Activated effector memory CD4-positive, alpha-beta T cell treated with Interleukin-2 at 50 U/mL for 16 hours (primary cell): ENCODE data around the gene TBC1D32.
A peak's percentile ranks its signal among the peaks of the same experiment; 100 is the strongest.
"Not testable (repeated sequence)": the region's sequence is repeated elsewhere in the genome, so short reads cannot be mapped to it uniquely, and the experiment has no call there.

Source experiments
- DNase-seq: peaks from one replicate; pipeline ENCODE4 v3.0.0-alpha.2; 2020

TBC1D32 gene

GRCh38 chr6:121334299-121335086 is at the start of gene TBC1D32:
Gene TBC1D32, minus strand, starts transcription at chr6:121334480. Its CDS starts 50 bp downstream, at chr6:121334430.
- peak; percentile 77 for DNase-seq

GRCh38 chr6:121383478-121383877 is 49.2 kb upstream of the TBC1D32 start:
- no peak for DNase-seq

GRCh38 chr6:121382467-121383121 is 48.3 kb upstream of the TBC1D32 start:
- no peak for DNase-seq

GRCh38 chr6:121376411-121376810 is 42.1 kb upstream of the TBC1D32 start:
- DNase-seq = no peak

- DNase-seq = not testable (repeated sequence)
These were observed 39.9 kb upstream of the TBC1D32 start for GRCh38 chr6:121374219-121374618.

DNA sequence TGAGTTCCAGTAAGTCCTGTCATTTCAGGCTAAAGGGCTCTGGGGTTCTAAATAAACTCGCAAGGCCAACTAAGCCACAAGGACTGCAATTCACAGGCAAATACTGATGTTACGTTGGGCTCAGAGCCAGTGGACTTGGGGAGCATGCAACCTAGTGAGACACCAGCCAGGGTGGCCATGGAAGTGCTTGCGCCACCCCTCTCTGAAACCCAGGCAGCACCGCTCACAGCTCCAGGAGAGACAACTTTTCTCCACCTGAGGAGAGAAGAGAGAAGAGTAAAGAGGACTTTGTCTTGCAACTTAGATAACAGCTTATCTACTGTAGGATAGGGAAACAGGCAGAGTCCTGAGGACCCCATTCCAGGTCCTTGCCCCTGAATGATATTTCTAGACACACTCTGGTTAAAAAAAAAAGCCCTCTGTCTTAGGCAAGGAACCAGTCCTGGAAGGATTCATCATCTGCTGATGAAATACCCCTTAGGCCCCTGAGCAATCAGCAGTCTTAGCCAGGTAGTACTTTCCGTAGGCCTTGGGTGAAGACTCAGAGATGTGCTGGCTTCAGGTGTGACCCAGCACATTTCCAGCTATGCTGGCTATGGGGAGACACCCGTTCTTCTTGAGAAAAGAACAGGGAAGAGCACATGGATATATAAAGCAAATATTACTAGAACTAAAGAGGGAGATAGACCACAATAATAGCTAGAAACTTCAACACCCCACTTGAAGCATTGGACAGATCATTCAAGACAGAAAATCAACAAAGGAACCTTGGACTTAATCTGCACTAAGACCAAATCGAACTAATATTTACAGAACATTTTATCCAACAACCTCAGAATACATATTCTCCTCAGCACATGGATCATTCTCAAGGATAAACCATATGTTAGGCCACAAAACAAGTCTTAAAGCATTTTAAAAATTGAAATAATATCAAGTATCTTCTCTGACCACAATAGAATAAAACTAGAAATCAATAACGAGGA is 31.5 kb upstream of the TBC1D32 start:
- no peak for DNase-seq

DNA sequence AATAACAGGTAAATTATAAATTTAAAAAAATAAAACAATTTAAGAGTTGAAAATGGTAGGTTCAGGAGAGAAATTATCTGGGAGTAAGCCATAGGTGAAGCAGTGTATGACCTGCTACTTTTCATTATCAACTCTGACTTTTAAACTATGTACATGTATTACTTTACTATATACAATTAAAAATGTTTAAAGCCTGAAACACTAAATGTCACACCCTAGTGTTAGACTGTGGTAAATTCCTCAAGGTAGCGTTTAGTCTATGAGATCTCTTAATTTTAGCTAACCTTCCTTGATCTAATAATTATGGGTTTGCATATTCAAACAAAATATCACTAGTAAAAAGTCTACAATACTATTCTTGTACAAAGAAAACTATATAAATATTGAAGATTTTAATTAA is 22.3 kb upstream of the TBC1D32 start:
- no peak for DNase-seq

DNA sequence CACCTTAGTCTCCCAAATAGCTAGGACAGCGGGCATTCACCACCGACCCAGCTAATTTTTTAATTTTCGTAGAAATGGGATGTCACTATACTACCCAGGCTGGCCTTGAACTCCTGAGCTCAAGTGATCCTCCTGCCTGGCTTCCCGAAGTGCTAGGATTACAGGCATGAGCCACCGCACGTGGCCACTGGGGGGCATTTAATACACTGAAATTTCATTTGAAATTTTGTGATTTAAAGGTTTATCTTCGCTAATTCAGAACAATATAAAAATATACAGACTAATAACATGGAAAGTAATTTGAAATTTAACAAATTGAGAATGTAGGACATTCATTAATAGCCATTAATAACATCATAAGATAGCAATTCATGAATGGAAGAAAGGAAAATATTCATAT is 20.5 kb upstream of the TBC1D32 start:
- DNase-seq = no peak

DNA sequence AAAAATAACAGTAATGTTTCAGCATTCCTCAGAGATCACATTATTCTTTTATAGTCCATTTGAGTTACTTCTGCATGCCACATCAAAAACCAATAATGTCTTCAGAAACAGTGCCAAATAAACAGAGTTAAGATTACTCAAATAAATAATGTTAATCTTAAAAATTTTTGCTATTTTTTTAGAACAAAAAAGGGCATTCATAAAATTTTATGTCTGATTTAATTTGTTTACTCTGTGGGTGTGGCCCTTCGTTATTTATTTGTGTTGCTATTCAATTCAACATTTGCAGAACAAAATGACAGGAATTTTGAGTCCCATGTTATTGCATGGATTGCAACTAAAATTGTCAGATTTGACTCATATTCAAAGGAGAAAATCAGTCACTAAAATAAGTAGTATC is 18.7 kb upstream of the TBC1D32 start:
- DNase-seq = no peak

DNA sequence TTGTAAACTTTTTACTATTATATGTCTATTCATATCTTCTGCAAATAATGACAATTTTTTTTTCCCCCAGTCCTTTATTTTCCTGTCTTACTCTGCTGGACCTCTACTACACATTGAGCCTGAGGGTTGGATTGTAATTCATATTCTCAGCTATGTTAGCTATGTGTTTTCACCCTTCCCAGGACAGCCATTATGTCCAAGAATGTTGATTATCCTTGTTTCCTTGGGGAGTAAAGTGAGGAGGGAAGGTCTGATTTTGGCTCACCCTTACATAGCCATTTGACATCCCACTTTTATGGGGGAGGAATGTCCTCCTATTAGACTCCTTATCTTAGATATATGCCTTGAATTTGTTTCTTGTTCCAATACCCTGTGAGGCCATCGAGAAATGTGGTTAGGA is 17.6 kb upstream of the TBC1D32 start:
- DNase-seq = no peak

GRCh38 chr6:121349596-121349995 is 15.3 kb upstream of the TBC1D32 start:
- DNase-seq = no peak

- no peak for DNase-seq
These were observed 13.2 kb upstream of the TBC1D32 start for GRCh38 chr6:121347484-121347883.

DNA sequence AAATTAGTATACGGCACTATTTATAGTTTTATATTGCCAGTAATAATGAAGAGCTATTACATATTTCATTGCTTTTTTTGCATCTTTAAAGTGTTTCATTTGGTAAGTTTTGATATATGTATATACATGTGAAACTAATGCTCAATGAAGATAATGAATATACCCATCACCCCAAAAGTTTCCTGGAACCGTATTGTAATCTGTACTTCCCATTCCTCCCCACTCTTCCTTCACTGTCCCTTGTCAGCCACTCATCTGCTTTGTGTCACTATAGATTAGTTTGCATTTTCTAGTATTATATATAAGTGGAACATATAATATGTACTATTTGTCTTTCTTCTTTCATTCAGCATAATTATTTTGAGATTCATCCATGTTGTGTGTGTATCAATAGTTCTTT is 10.3 kb upstream of the TBC1D32 start:
- no peak for DNase-seq

DNA sequence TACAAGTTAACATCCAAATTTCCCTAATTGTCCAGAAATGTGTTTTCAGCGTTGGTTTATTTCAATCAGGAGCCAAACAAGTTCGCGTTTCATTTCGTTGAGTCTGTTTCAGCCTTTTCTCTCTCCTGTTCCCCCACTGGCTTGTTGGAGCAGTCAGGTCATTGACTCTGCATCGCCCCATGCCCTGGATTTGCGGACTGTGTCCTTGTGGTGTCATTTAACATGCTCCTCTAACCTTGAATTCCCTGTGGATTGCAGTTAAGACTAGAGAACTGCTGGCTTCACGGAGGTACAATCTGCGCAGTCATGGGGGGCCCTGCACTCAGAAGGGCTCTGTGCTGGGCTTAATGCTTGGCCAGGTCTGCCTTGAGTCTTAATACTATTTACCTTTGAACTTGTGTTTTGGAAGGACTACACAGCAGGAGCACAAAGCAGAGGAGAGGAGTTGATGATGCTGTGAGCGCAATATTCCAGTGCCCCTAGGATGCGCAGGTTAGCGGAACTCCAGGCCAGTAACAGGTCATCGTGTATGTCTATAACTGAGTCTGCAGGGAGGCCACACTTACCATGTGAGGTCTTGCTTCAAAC is 5.5 kb upstream of the TBC1D32 start:
- no peak for DNase-seq

DNA sequence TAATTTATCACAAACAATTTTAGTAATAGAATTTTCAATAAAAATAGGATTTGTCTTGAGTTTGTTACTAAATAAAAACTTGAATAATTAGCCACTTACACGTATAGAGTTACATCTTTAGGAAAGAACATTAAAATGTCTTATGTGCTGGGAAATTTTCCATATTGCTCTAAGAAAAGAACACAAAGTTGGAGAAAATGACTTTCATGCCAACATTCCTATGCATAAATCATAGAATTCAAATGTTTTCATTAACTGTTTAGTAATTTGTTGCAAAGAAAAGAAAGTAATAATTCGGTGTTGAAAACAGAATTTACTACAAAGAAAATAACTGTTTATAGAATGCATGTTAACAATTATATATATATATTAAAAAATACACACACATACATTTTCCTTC is 4.7 kb upstream of the TBC1D32 start:
- no peak for DNase-seq

DNA sequence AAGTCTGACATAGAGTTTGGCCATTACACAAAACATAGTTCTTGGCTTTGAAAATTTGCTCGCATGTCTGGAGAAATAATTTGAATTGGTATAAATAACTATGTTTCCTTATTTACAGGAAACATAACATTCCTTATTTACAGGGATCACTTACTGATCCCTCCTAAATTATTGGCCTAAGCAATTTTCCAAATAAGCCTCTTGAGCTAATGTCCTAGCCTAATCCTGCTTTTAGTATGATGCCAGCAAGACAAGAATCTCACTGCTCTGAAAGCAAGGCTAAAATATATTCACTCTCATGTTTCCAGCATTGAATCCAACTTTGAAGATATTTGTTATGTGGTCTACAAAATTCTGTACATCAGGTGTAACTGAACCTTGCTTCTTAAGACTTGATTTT is 4.1 kb upstream of the TBC1D32 start:
- DNase-seq = no peak

DNA sequence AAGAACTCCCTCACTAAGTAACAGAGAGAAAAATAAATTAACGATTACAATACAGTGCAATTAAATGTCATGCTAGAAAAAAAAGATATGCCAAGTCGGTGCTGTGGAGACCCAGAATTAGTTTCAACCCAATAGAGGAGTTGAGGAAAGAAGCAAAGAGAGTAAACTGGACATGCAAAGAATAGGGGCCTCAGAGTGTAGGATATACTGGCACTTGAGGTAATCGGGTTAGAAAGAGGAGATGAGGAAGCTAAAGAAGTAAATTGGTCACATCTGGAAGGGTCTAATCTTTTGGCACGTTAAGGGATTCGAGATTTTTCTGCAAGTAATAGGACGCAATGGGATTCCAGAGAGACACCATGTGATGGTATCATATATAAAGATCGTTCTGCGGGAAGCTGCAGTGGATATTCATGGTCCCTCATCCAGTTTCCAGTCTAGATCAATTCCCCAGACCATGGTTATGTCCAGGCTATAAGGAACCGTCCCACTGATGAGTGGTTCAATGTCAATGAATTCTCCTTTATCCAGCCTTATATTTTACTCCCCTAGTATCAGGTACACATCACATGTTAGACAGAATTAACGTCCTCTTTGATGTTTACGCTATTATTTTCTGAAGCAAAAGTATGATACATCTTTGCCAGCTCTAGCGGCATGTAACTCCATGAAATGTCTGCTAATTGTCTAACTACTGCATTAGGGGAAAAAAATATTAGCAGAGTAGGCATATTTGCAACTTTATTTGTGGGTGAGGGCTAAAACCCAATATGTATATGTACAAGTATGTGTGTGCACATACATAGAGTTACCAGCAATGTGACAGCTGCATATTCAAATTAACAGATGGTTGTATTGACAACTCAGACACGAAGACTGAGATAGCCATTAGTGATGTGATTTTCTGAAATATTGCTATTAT is 1.1 kb upstream of the TBC1D32 start:
- DNase-seq = no peak

- DNase-seq = not testable (repeated sequence)
These were observed 586 bp downstream of the TBC1D32 start for GRCh38 chr6:121333694-121334093.

- no peak for DNase-seq
These were observed 1.1 kb downstream of the TBC1D32 start for GRCh38 chr6:121333196-121333595.

- no peak for DNase-seq
These were observed 3.8 kb downstream of the TBC1D32 start for GRCh38 chr6:121330516-121330915.

- no peak for DNase-seq
These were observed 13.0 kb downstream of the TBC1D32 start for GRCh38 chr6:121321282-121321681.

DNA sequence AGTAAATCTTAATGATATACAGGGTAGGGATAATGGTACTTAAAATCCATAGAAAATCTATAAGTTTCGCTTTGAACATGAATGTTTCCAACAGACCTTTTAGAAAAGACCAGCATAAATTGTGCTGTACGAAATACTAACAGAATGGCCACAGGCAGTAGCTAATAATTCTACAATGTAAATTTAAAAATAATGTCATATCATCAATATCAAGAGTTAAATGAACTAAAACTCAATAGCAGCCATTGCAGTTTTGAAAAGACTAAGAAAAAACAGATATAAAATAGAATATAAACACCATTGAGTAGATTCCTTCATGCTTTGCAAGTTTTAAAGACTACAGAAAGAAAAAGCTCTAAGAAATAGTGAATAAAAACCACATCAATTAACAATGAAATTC is 14.7 kb downstream of the TBC1D32 start:
- no peak for DNase-seq
